T47D (cell line): Measurements from ENCODE around the gene OPN1LW.
"Not testable (repeated sequence)": the region's sequence is repeated elsewhere in the genome, so short reads cannot be mapped to it uniquely, and the experiment has no call there.

Source experiments
- DNase-seq, 2 experiments: peaks; one replicate each; pipeline versions ENCODE4 v3.0.0 to v3.0.0-alpha.2; 2011 to 2012; ENCODE audit warnings: low read depth in 1 of 2, low spot score in 1 of 2
- JUND ChIP-seq: IDR thresholded peaks from 2 replicates; pipeline ENCODE4 v1.6.1; 2012; ENCODE audit warnings: low read depth
- in situ Hi-C: cut with HindIII; loops from 2 replicates; pipeline ENCODE4 v1.10.0; 2016; ENCODE audit warnings: low sequenced_read_pairs, low pct_unique_long_range_greater_than_20kb

OPN1LW gene

DNA sequence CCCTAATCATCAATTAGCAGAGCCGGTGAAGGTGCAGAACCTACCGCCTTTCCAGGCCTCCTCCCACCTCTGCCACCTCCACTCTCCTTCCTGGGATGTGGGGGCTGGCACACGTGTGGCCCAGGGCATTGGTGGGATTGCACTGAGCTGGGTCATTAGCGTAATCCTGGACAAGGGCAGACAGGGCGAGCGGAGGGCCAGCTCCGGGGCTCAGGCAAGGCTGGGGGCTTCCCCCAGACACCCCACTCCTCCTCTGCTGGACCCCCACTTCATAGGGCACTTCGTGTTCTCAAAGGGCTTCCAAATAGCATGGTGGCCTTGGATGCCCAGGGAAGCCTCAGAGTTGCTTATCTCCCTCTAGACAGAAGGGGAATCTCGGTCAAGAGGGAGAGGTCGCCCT lies 3.3 kb upstream of the OPN1LW start:
- DNase-seq = no peak
- in situ Hi-C loops = no loop called here
- TF ChIP-seq JUND = no peak

DNA sequence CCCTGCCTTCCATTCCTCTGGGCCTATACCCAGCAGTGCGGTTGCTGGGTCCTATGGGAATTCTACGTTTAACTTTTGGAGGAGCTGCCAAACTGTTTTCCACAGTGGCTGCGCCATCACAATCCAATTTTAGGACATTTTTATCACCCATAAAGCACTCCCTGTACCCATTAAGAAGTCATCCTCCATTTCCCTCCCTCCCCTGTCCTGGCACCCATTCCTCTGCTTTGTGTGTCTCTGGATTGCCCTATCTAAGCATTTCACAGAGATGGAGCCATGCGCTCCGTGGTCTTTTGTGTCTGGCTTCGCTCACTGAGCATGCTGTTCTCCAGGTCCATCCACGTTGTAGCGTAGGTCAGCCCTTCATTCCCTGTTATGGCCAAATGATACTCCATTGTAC lies 1.7 kb upstream of the OPN1LW start:
- no peak for TF ChIP-seq JUND
- in situ Hi-C loops = no loop called here
- DNase-seq = no peak

DNA sequence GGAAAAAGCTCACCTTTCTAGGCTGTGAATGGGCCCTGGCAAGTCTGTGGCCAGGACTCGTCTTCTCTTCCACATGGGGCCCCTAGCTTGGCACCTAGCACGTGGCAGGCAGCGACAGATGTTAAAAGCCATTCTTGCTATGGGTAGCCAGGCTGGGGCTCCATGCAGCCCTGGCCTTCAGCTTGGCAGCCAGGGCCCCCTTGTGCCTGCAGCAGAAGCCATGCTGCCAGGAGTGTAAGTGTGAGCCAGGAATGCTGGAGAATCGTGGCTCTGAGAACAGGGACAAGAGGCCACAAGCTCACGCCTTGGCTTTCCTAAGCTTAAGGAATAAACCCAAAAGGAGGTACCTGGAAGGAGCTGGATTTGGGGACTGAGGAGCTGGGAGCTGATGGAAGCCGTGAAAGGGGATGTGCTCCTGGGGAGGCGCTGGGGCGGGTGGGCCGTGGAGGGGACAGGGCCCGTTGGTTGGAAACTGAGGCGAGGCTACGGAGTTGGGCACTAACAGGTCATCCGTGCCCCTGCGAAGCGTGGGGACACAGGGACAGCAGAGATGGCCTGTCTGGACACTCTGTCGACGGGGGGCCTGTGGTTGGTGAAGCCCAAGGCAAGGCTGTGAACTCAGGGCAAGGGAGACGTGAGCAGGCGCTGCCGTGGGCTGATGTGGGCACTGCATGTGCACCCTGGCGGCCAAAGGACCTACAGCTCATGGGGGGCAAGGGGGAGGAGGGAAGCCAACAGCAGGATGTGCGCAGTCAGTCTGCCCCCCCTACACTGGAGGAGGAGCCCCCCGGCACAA lies 895 bp upstream of the OPN1LW start:
- no peak for TF ChIP-seq JUND
- in situ Hi-C loops = no loop called here
- no peak for DNase-seq

DNA sequence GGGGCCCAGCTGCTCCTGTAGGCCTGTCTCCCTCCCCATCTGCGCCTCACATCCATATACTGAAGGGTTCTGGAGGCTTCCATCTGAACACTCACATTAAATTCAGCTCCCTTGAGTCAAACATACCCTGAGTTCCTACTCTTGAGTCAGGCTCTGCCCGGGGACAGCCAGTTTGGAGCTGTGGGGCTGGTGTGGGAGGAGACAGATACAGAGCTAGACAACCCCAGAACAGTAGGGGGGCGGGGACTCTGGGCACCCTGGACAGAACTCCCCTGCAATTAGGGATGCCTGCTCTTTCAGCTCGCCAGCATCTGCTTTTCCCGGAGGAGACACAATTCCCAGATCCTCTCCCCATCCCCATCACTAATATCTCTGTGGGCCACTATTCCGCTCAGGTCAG lies 7.0 kb downstream of the OPN1LW start:
- DNase-seq, in situ Hi-C loops: not testable (repeated sequence)

DNA sequence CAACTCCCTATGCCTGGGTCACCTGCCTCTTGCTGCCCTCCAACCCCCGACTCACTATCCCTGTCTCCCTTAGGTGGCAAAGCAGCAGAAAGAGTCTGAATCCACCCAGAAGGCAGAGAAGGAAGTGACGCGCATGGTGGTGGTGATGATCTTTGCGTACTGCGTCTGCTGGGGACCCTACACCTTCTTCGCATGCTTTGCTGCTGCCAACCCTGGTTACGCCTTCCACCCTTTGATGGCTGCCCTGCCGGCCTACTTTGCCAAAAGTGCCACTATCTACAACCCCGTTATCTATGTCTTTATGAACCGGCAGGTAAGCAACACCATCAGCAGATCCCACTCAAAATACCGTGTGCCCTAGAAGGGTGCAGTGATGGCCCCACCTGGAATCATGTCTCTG lies 12.2 kb downstream of the OPN1LW start:
- DNase-seq, in situ Hi-C loops: not testable (repeated sequence)

DNA sequence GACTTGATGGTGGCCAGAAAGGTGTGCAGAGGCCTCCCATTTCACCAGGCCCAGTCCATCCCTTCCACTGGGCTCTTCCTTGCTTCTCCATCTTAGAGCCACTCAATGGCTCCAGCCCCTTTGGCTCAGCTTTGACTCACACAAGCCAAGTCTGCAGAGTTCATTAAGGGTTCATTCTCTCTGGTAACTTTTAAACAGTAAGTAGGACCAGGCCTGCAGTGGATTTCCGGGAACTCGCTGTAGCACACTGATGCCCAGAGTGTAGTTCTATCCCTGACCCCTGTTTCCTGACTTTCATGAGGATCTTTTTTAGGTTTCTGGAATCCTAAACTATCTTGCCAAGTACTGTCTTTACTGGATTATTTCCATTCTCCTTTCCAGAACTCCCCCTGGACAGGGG lies 13.2 kb downstream of the OPN1LW start:
- DNase-seq, in situ Hi-C loops: not testable (repeated sequence)

DNA sequence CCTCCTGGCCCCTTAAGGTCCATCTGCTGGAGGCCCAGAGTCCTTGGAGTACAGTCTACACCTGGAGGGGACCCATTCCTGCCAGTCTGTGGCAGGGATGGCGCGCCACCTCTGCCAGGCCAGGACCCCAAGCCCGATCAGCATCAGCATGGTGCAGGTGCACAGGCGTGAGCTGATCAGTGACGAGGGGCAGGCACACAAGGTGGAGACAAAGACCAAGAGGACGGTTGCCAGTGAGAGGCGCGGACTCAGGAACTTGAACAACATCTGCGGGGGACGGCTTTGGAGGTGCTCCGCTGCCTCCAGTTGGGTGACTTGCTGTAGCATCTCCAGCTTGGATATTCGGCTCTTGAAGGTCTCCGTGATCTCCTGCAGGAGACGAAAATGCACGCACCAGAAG lies 15.3 kb downstream of the OPN1LW start:
- DNase-seq, in situ Hi-C loops: not testable (repeated sequence)

DNA sequence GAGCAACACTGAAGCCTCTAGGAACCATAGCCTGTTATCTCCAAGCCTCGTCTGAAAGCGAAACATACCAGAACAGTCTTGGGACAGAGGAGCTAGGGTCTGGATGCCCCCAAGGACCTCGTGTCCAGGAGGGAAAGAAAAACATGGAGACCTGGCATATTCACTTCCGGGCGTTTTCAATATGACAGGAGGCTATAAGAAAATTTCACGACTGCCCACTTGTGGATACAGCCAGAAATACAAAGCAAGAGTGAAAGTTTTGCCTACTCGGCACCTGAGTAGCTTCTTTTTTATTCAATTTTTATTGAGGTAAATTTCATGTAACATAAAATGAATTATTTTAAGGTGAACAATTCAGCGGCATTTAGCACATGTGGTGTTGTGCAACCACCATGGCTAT lies 20.9 kb downstream of the OPN1LW start:
- DNase-seq, in situ Hi-C loops: not testable (repeated sequence)

DNA sequence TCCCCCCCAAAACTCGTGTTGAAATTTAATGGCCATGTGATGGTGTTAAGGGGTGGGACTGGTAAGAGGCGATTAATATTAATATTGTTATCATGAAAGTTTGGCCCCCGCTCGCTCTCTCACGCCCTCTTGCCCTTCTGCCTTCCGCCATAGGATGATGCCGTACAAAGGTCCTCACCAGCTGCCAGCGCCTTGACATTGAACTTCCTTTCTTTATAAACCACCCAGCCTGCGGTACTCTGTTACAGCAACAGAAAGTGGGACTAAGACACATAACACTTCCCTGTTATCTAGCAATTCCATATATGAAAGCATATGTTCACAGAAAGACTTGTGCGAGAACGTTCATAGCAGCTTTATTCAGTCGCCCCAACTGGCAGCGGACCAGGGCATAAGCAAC lies 24.3 kb downstream of the OPN1LW start:
- DNase-seq, in situ Hi-C loops: not testable (repeated sequence)

DNA sequence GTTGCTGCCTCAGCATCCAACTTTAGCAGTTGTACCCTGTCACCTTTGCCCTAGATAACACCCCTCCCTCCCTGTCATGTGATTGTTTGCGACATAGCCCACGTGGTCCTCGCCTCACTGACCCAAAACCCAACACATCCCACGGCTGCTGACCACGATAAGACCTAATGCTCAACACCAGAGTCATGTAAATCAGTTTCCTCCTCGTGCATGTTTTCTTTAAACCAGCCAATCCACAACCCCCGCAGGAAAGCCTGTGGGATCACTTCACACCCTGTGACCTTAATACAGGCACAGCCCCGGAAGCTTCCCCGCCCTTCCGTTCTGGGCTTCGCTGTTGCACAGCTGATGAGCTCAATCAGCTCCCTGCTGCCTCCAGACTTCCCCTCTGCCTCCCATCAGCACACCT lies 28.5 kb downstream of the OPN1LW start:
- DNase-seq, in situ Hi-C loops: not testable (repeated sequence)

DNA sequence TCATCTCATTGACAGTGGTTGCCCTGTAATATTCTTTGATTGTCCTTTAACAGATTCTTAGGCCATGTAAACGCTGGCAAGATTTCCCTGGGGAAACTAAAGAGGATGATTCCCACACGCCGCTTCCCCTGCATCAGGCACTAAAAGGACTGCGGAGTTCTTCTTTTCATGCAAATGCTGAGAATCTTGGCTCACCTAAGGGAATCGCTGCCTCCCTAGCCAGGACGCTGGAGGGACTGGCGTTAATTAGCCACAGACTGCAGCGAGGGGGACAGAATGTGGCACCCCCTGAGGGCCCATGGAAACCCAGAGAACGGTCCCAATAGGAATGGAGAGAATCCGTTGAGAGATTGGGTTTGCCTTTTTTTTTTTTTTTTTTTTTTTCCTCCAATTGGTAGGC lies 30.3 kb downstream of the OPN1LW start:
- in situ Hi-C loops, DNase-seq: not testable (repeated sequence)

DNA sequence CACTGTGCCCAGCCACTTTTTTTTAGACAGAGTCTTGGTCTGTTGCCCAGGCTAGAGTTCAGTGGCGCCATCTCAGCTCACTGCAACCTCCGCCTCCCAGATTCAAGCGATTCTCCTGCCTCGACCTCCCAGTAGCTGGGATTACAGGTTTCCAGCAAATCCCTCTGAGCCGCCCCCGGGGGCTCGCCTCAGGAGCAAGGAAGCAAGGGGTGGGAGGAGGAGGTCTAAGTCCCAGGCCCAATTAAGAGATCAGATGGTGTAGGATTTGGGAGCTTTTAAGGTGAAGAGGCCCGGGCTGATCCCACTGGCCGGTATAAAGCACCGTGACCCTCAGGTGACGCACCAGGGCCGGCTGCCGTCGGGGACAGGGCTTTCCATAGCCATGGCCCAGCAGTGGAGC lies 38.3 kb downstream of the OPN1LW start, which contains the start of gene OPN1MW:
OPN1MW (plus strand) TSS at position 301 of the 400 bp plus-strand sequence; CDS start at position 383, 82 bp downstream.
- DNase-seq, in situ Hi-C loops: not testable (repeated sequence)

DNA sequence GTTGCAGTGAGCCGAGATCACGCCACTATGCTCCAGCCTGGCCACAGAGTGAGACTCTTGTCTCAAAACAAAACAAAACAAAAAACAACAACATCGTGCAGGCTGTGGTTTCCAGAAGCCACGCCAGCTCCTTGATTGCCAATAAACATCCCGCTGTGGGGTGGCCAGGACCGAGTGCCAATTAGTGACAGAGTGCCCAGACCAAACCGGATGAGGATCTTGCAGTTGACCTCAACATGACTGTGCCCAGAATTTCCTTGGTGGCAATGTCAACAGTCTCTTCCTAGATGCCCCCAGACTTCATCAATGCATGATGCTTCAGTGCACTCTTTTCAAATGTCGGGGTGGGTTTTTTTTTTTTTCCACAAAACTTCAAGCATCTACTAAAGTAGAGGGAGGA lies 39.8 kb downstream of the OPN1LW start:
- in situ Hi-C loops, DNase-seq: not testable (repeated sequence)

DNA sequence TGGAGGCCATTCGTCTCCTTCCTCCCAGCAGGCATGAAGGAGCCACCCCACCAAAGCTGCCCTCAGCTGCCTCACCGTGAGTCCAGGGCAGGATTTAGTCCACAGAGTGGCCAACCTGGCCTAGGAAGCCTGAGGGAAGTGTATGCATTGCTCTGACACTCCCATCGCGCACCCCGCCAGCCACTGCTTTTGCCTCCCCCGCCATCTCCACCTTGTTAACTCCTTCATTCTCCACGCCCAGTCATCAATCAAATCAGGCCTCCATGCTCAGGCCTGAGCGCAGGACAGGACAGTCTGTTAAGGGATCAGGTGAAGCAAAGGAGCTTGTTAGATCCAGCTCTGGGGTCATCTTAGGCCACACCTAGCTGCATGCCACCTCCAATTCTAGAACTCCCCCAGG lies 48.8 kb downstream of the OPN1LW start:
- DNase-seq, in situ Hi-C loops: not testable (repeated sequence)

DNA sequence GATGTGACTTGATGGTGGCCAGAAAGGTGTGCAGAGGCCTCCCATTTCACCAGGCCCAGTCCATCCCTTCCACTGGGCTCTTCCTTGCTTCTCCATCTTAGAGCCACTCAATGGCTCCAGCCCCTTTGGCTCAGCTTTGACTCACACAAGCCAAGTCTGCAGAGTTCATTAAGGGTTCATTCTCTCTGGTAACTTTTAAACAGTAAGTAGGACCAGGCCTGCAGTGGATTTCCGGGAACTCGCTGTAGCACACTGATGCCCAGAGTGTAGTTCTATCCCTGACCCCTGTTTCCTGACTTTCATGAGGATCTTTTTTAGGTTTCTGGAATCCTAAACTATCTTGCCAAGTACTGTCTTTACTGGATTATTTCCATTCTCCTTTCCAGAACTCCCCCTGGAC lies 50.3 kb downstream of the OPN1LW start:
- DNase-seq, in situ Hi-C loops: not testable (repeated sequence)

DNA sequence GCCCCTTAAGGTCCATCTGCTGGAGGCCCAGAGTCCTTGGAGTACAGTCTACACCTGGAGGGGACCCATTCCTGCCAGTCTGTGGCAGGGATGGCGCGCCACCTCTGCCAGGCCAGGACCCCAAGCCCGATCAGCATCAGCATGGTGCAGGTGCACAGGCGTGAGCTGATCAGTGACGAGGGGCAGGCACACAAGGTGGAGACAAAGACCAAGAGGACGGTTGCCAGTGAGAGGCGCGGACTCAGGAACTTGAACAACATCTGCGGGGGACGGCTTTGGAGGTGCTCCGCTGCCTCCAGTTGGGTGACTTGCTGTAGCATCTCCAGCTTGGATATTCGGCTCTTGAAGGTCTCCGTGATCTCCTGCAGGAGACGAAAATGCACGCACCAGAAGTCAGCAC lies 52.4 kb downstream of the OPN1LW start:
- in situ Hi-C loops, DNase-seq: not testable (repeated sequence)
